Osteoblast (primary cell): ENCODE data around the gene AAGAB. TPM values are rescaled to one million over a fixed set of nuclear protein-coding genes. Genes with fewer than 3 reads are reported as not detected.

Experiments
- DNase-seq: peaks from one replicate; pipeline ENCODE4 v3.0.0; 2011; ENCODE audit warnings: low spot score, mixed read lengths; ENCODE audit not compliant: insufficient read length; ENCODE audit errors: missing footprints
- H2AFZ ChIP-seq: 2 replicates; pipeline ENCODE4 v1.6.0; 2011; ENCODE audit warnings: mild to moderate bottlenecking, low read length
- H3K27ac ChIP-seq: 2 replicates; pipeline ENCODE4 v1.5.1; 2011; ENCODE audit warnings: mild to moderate bottlenecking, low read depth, low read length, moderate library complexity
- H3K27me3 ChIP-seq: 2 replicates; pipeline ENCODE4 v1.6.0; 2012; ENCODE audit warnings: mild to moderate bottlenecking, control low read depth, inconsistent platforms, low read length, moderate library complexity; ENCODE audit not compliant: insufficient read depth
- H3K36me3 ChIP-seq: 2 replicates; pipeline ENCODE4 v1.5.1; 2011; ENCODE audit warnings: mild to moderate bottlenecking, low read length, control low read depth, moderate library complexity; ENCODE audit not compliant: insufficient read depth
- H3K4me1 ChIP-seq: 2 replicates; pipeline ENCODE4 v1.5.1; 2011; ENCODE audit warnings: mild to moderate bottlenecking, low read length, control low read depth, moderate library complexity; ENCODE audit not compliant: insufficient read depth
- H3K4me2 ChIP-seq: 2 replicates; pipeline ENCODE4 v1.6.0; 2011; ENCODE audit warnings: mild to moderate bottlenecking, low read length; ENCODE audit not compliant: insufficient read depth
- H3K4me3 ChIP-seq: fragments of 200-600 bp; sonication (generic); 3 replicates; pipeline ENCODE4 v1.5.1; 2012; ENCODE audit warnings: mild to moderate bottlenecking, low read length, inconsistent platforms; ENCODE audit not compliant: insufficient read depth
- H3K79me2 ChIP-seq: 2 replicates; pipeline ENCODE4 v1.6.0; 2012; ENCODE audit warnings: mild to moderate bottlenecking, low read length, control low read depth, inconsistent platforms; ENCODE audit not compliant: insufficient read depth
- H3K9me3 ChIP-seq: 2 replicates; pipeline ENCODE4 v1.5.1; 2011; ENCODE audit warnings: low read depth, low read length, control low read depth
- H4K20me1 ChIP-seq: 2 replicates; pipeline ENCODE4 v1.6.0; 2012; ENCODE audit warnings: mild to moderate bottlenecking, low read length, control low read depth; ENCODE audit not compliant: insufficient read depth
- total RNA-seq: library from RNA; depleted of rRNA; stranded (reverse); fragments of >200 nt; gene quantifications from 2 replicates; pipeline ENCODE4 v1.2.3, GENCODE V29; 2012
- TF ChIP-seq, protein P1 (sequence below): IDR thresholded peaks from 2 replicates; pipeline ENCODE4 v1.5.1; 2011; ENCODE audit warnings: mild to moderate bottlenecking, low read depth, low read length, moderate library complexity; ENCODE audit errors: extremely low read depth

The AAGAB gene
- total RNA-seq, 1 donor = 51.0 TPM

DNA sequence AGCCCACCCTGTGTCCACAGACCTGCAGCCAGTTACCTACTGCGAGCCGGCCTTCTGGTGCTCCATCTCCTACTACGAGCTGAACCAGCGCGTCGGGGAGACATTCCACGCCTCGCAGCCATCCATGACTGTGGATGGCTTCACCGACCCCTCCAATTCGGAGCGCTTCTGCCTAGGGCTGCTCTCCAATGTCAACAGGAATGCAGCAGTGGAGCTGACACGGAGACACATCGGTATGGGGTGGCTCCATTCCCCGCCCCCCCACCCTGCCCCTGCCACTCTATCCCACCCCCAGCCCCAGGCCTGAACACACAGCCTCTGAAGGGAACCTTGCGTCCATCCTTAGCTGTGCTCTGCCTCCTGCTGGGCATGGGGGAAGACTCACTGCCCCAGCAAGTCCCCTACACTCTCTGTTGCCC, 73.2 kb downstream of the AAGAB start:
- Histone ChIP-seq H2AFZ (no peak overlapping the region), H3K4me3 (no peak overlapping the region), H3K9me3 (no peaks in the 10 kb centered on the region), H3K4me2 (no peak overlapping the region), H3K27me3 (no peaks in the 10 kb centered on the region), H3K4me1 (peaks cover 66% of the 10 kb centered on the region), H3K27ac (peak overlapping the region; percentile 99), H3K79me2 (peaks cover 55% of the 10 kb centered on the region), H3K36me3 (peaks cover 85% of the 10 kb centered on the region), H4K20me1 (no peaks in the 10 kb centered on the region)
- peak; percentile 75 for DNase-seq
- TF ChIP-seq, protein P1, sequence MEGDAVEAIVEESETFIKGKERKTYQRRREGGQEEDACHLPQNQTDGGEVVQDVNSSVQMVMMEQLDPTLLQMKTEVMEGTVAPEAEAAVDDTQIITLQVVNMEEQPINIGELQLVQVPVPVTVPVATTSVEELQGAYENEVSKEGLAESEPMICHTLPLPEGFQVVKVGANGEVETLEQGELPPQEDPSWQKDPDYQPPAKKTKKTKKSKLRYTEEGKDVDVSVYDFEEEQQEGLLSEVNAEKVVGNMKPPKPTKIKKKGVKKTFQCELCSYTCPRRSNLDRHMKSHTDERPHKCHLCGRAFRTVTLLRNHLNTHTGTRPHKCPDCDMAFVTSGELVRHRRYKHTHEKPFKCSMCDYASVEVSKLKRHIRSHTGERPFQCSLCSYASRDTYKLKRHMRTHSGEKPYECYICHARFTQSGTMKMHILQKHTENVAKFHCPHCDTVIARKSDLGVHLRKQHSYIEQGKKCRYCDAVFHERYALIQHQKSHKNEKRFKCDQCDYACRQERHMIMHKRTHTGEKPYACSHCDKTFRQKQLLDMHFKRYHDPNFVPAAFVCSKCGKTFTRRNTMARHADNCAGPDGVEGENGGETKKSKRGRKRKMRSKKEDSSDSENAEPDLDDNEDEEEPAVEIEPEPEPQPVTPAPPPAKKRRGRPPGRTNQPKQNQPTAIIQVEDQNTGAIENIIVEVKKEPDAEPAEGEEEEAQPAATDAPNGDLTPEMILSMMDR = no peak

DNA sequence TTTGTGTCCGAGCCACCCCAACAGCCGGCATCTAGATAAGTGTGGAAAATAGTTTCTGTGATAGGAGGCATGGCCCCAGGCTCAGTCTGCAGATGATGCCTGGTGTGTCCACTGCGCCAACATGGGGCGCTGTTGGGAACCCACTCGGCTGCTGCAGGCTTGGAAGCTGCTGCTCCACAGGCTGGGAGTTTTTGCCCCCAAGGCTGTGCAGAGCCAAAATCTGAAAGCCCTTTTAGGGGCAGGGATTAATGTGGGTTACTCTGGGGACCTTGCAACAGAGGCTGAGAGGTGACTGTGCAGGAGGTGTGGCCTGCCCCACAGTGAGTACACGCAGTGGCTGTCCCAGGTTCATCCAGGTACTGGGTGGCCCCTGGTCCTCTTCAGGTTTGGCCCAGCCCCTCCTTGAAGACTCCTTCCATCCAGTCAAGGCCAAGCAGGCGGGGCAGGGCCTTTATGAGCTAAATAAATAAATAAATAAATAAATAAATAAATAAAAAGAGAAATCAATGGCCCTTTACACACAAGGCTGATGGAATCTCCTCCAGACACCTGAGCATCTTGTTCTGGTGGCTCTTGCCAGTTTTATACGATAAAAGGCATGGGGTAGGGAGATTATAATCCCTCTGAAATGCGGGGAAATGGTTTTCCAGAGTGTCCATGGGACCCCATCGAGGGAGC, 73.8 kb downstream of the AAGAB start:
- peaks cover 61% of the 10 kb centered on the region for H3K79me2 ChIP-seq
- H3K4me2 ChIP-seq = no peak overlapping the region
- H4K20me1 ChIP-seq = no peaks in the 10 kb centered on the region
- H3K4me1 ChIP-seq = peaks cover 66% of the 10 kb centered on the region
- no peak overlapping the region for H3K4me3 ChIP-seq
- TF ChIP-seq, protein P1 = peak; percentile 16
- no peaks in the 10 kb centered on the region for H3K27me3 ChIP-seq
- no peaks in the 10 kb centered on the region for H3K9me3 ChIP-seq
- peaks cover 85% of the 10 kb centered on the region for H3K36me3 ChIP-seq
- H2AFZ ChIP-seq = no peak overlapping the region
- DNase-seq = no peak
- H3K27ac ChIP-seq = peak overlapping the region; percentile 99

DNA sequence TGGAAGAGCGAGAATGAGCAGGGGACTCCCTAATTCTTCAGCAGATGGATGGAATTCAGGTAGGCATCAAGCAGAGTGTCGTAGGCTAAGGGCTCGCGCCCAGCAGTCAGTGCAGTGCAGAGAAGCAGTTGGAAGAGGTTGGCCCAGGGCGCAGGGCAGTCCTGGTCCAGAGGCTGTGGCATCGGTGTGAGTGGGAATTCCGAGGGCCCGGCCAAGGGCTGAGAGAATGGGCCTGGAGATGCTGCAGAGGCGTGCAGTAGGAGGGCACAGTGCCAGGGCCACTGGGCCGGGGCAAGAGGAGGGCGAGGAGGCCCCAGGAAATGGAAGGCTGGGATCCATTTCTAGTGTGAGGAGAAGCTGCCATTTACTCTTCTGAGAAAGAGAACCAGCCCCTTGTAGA, 74.4 kb downstream of the AAGAB start:
- no peak overlapping the region for H3K4me2 ChIP-seq
- no peak overlapping the region for H2AFZ ChIP-seq
- TF ChIP-seq, protein P1 = no peak
- peaks cover 66% of the 10 kb centered on the region for H3K4me1 ChIP-seq
- H3K27me3 ChIP-seq = no peaks in the 10 kb centered on the region
- no peaks in the 10 kb centered on the region for H4K20me1 ChIP-seq
- H3K27ac ChIP-seq = peak overlapping the region; percentile 99
- H3K36me3 ChIP-seq = peaks cover 85% of the 10 kb centered on the region
- no peaks in the 10 kb centered on the region for H3K9me3 ChIP-seq
- no peak for DNase-seq
- peaks cover 64% of the 10 kb centered on the region for H3K79me2 ChIP-seq
- H3K4me3 ChIP-seq = no peak overlapping the region

DNA sequence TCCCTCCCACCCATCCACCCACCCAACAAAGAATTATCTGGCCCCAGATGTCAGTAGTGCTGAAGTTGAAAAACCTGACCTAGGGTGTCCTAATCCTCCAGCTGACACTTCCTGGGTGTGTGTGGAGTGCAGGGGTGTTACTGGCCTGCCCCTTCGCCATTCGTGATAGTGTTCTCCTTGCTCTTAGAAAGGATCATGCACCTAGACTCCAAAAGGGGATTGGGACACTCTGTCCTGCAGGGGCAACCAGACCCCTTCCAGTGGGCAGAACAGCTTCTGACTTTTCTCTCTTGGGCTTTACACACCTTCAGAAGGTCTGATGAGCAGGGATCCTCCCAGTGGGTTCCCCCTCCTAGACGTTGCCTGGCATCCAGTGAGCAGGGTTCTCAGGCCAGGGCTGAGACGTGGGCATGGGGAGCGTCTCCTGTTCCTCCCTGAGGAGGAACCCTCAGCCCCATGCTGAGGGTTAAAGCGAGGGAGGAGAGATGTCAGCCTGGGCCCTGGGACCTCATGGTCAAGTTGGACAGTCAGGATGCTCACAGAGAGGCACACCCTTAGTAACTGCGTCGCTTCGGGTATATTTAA, 75.0 kb downstream of the AAGAB start:
- no peak overlapping the region for H3K4me3 ChIP-seq
- H3K79me2 ChIP-seq = peaks cover 64% of the 10 kb centered on the region
- H4K20me1 ChIP-seq = no peaks in the 10 kb centered on the region
- no peak overlapping the region for H2AFZ ChIP-seq
- H3K36me3 ChIP-seq = peaks cover 85% of the 10 kb centered on the region
- TF ChIP-seq, protein P1 = no peak
- H3K27me3 ChIP-seq = no peaks in the 10 kb centered on the region
- no peak overlapping the region for H3K4me2 ChIP-seq
- DNase-seq = no peak
- no peaks in the 10 kb centered on the region for H3K9me3 ChIP-seq
- H3K4me1 ChIP-seq = peaks cover 66% of the 10 kb centered on the region
- H3K27ac ChIP-seq = peak overlapping the region; percentile 99
